ENCODE measurements around the gene JUND.

The JUND gene

DNA sequence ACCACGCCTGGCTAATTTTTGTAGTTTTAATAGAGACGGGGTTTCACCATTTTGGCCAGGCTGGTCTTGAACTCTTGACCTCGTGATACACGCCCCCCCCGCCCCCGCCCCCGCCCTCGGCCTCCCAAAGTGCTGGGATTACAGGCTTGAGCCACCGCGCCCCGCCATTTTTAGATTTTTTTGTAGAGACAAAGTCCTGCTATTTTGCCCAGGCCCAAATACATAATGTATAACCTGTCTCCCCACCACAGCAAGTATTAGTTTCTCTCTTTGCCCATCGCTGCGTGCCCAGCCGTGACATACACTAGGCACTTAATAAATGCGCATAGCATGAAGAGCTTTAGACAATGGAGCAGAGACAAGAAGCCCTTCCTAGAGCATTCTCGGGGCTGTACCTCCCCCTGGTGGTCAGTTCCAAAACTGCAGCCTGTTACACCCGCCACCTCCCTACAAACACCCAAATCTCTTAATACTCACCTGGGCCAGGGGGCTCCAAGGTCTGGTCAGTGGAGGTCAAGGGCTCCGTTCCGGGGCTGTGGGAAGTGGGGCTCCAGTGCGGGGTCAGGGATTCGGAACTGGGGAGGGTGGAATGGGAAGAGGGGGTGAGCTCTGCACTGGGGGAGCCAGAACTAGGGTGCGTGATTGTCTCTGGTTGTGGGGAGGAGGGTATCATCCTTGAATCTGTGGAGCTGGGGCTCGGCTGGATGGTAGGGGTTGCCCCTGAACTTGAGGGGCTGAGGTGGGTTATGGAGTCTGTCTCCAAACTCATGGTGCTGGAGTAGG is 29.6 kb downstream of the JUND start:
- Histone ChIP-seq H3K27me3 (ENCODE audit: insufficient read depth, insufficient read length) (peaks cover 39% of the 10 kb centered on the region), H3K9ac (ENCODE audit: insufficient read length, low read depth) (peak overlapping the region; percentile 23), H3K9me3 (ENCODE audit: insufficient read depth, low read length) (peaks cover 5% of the 10 kb centered on the region; the same call in 1 of the 2 replicates), H3K36me3 (ENCODE audit: insufficient read depth, insufficient read length, low read length) (no peaks in the 10 kb centered on the region), H3K4me1 (ENCODE audit: insufficient read depth, insufficient read length) (peaks cover 12% of the 10 kb centered on the region), H3K4me3 (ENCODE audit: insufficient read length, low read depth) (no peak overlapping the region)
- TF ChIP-seq YY1 (IDR thresholded peaks at IDR 0.05; ENCODE audit: insufficient read depth, insufficient read length) = no peak
- no peak for TF ChIP-seq ZNF274 (IDR thresholded peaks at IDR 0.05; ENCODE audit: low read depth, low read length)
- TF ChIP-seq SUZ12 (IDR thresholded peaks at IDR 0.05; ENCODE audit: extremely low read depth, insufficient read depth, insufficient read length) = no peak
- DNase-seq (ENCODE audit: low read depth, low spot score) = peak; percentile 70

DNA sequence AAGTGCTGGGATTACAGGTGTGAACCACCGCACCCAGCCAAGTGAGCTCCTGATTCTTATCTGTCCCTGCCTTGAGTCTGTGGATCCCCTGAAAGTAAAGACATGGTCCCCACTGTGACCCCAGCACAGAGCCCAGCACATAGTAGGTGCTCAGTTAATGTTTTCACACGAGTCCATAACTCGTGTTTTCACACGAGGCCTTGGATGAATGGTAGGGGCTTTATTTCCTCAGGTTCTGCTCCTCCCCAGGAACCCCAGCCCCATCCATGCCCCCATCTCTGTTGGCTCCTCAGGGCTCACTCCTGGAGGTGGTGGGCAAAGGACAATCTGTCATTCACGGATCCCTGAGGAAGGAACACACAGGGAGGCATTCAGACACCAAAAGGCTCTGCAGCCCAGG is 31.6 kb downstream of the JUND start:
- TF ChIP-seq SUZ12 (IDR thresholded peaks at IDR 0.05; ENCODE audit: extremely low read depth, insufficient read depth, insufficient read length) (no peak), ZNF274 (IDR thresholded peaks at IDR 0.05; ENCODE audit: low read depth, low read length) (no peak), YY1 (IDR thresholded peaks at IDR 0.05; ENCODE audit: insufficient read depth, insufficient read length) (no peak)
- Histone ChIP-seq H3K4me1 (ENCODE audit: insufficient read depth, insufficient read length) (peaks cover 5% of the 10 kb centered on the region), H3K9ac (ENCODE audit: insufficient read length, low read depth) (no peak overlapping the region), H3K27me3 (ENCODE audit: insufficient read depth, insufficient read length) (peaks cover 32% of the 10 kb centered on the region), H3K9me3 (ENCODE audit: insufficient read depth, low read length) (peaks cover 5% of the 10 kb centered on the region; the same call in 1 of the 2 replicates), H3K4me3 (ENCODE audit: insufficient read length, low read depth) (no peak overlapping the region), H3K36me3 (ENCODE audit: insufficient read depth, insufficient read length, low read length) (no peaks in the 10 kb centered on the region)
- no peak for DNase-seq (ENCODE audit: low read depth, low spot score)

DNA sequence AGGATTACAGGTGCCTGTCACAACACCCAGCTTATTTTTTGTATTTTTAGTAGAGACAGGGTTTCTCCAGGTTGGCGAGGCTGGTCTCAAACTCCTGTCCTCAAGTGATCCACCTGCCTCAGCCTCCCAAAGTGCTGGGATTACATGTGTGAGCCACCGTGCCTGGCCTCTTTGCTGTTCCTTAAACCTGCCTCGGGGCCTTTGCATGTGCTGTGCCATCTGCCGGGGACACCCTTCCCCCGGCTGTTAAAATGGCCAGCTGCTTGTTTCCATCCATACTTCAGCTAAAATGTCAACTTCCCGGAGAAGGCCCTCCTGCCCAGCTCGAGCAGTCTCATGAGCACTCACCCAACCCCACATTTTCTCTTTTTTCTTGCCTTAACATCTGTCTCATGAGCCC is 36.1 kb downstream of the JUND start:
- DNase-seq (ENCODE audit: low read depth, low spot score) = no peak
- Histone ChIP-seq H3K4me3 (ENCODE audit: insufficient read length, low read depth) (no peak overlapping the region), H3K36me3 (ENCODE audit: insufficient read depth, insufficient read length, low read length) (no peaks in the 10 kb centered on the region), H3K4me1 (ENCODE audit: insufficient read depth, insufficient read length) (peaks cover 3% of the 10 kb centered on the region), H3K9me3 (ENCODE audit: insufficient read depth, low read length) (peaks cover 3% of the 10 kb centered on the region; the same call in 1 of the 2 replicates), H3K9ac (ENCODE audit: insufficient read length, low read depth) (no peak overlapping the region), H3K27me3 (ENCODE audit: insufficient read depth, insufficient read length) (peaks cover 4% of the 10 kb centered on the region)
- TF ChIP-seq YY1 (IDR thresholded peaks at IDR 0.05; ENCODE audit: insufficient read depth, insufficient read length) (no peak), ZNF274 (IDR thresholded peaks at IDR 0.05; ENCODE audit: low read depth, low read length) (no peak), SUZ12 (IDR thresholded peaks at IDR 0.05; ENCODE audit: extremely low read depth, insufficient read depth, insufficient read length) (no peak)

DNA sequence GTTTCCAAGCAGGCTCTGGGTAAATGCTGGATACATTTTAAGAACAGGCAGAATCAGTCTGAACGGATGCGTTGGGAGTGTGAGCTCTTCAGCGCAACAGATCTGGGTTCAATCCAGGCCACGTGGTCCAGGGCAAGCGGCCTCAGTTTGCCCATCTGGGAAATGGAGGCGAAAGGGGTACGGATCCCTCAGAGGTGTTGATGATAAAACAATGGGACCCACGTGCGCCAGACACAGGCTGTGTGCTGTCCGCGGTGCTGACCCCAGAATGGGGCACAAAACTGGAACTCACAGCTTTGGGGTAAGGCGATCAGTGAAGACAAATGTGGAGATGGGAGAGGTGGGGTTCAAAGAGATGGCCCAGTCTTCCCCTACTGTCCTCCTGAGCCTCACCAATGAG is 42.1 kb downstream of the JUND start:
- no peak overlapping the region for H3K4me3 ChIP-seq (ENCODE audit: insufficient read length, low read depth)
- H3K4me1 ChIP-seq (ENCODE audit: insufficient read depth, insufficient read length) = peaks cover 3% of the 10 kb centered on the region
- DNase-seq (ENCODE audit: low read depth, low spot score) = no peak
- H3K9me3 ChIP-seq (ENCODE audit: insufficient read depth, low read length) = no peaks in the 10 kb centered on the region
- no peaks in the 10 kb centered on the region for H3K36me3 ChIP-seq (ENCODE audit: insufficient read depth, insufficient read length, low read length)
- TF ChIP-seq ZNF274 (IDR thresholded peaks at IDR 0.05; ENCODE audit: low read depth, low read length) (no peak), SUZ12 (IDR thresholded peaks at IDR 0.05; ENCODE audit: extremely low read depth, insufficient read depth, insufficient read length) (no peak), YY1 (IDR thresholded peaks at IDR 0.05; ENCODE audit: insufficient read depth, insufficient read length) (no peak)
- no peak overlapping the region for H3K9ac ChIP-seq (ENCODE audit: insufficient read length, low read depth)
- H3K27me3 ChIP-seq (ENCODE audit: insufficient read depth, insufficient read length) = peaks cover 15% of the 10 kb centered on the region

DNA sequence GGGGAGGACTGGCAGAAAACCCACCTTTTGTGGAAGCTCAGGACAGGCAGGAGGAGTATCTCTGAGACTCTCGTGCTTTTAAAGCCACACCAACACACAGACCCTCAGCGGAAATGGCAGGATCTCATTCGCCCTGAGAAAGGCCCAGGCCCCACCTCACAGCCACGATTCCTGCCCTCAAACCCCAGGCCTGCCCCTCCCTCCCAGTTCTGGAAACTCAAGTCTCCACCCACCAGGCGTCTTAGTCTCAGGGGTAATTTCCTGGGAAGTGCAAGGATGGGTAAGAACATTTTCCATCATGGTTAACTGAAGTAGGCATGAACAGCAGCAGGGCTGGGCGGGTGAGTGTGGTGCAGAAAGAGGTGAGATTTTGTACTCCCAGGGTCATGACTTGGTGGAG is 47.2 kb downstream of the JUND start:
- Histone ChIP-seq H3K4me1 (ENCODE audit: insufficient read depth, insufficient read length) (peaks cover 14% of the 10 kb centered on the region), H3K27me3 (ENCODE audit: insufficient read depth, insufficient read length) (peaks cover 20% of the 10 kb centered on the region), H3K4me3 (ENCODE audit: insufficient read length, low read depth) (no peak overlapping the region), H3K9ac (ENCODE audit: insufficient read length, low read depth) (no peak overlapping the region), H3K36me3 (ENCODE audit: insufficient read depth, insufficient read length, low read length) (no peaks in the 10 kb centered on the region), H3K9me3 (ENCODE audit: insufficient read depth, low read length) (no peaks in the 10 kb centered on the region)
- no peak for TF ChIP-seq YY1 (IDR thresholded peaks at IDR 0.05; ENCODE audit: insufficient read depth, insufficient read length)
- no peak for TF ChIP-seq SUZ12 (IDR thresholded peaks at IDR 0.05; ENCODE audit: extremely low read depth, insufficient read depth, insufficient read length)
- TF ChIP-seq ZNF274 (IDR thresholded peaks at IDR 0.05; ENCODE audit: low read depth, low read length) = no peak
- no peak for DNase-seq (ENCODE audit: low read depth, low spot score)

DNA sequence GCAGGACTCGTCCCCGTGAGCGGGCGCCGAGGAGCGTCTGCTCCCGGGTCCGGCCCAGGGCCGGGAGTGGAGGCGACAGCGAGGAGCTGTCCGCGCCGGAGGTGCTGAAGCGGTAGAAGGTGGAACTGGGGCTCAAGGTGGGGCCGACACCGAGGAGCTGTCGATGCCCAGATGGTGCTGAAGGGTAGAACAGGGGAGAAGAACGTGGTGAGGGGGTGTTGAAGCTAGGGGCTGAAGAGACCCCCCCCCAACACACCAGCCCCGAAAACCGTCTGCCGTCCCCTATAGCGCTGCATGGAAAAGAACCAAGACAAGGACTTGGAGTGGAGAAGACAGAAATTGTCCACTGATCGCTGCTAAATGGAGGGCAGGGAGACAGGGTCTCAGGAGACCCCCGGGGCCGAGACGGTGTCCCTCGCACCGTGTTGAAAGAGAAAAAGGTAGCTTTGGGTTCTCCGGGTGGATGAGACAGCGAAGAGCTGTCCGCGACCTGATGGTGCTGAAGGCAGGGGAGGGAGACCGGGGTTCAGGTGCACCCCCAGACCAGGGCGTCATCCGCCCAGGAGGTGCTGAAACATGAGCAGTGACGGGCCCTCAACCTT is 48.1 kb downstream of the JUND start:
- Histone ChIP-seq H3K9me3 (ENCODE audit: insufficient read depth, low read length) (no peaks in the 10 kb centered on the region), H3K36me3 (ENCODE audit: insufficient read depth, insufficient read length, low read length) (no peaks in the 10 kb centered on the region), H3K4me1 (ENCODE audit: insufficient read depth, insufficient read length) (peaks cover 14% of the 10 kb centered on the region), H3K9ac (ENCODE audit: insufficient read length, low read depth) (peak overlapping the region; percentile 2), H3K27me3 (ENCODE audit: insufficient read depth, insufficient read length) (peaks cover 20% of the 10 kb centered on the region), H3K4me3 (ENCODE audit: insufficient read length, low read depth) (peak overlapping the region; percentile 42)
- DNase-seq (ENCODE audit: low read depth, low spot score) = peak; percentile 78
- TF ChIP-seq YY1 (IDR thresholded peaks at IDR 0.05; ENCODE audit: insufficient read depth, insufficient read length) = no peak
- TF ChIP-seq ZNF274 (IDR thresholded peaks at IDR 0.05; ENCODE audit: low read depth, low read length) = no peak
- TF ChIP-seq SUZ12 (IDR thresholded peaks at IDR 0.05; ENCODE audit: extremely low read depth, insufficient read depth, insufficient read length) = no peak

DNA sequence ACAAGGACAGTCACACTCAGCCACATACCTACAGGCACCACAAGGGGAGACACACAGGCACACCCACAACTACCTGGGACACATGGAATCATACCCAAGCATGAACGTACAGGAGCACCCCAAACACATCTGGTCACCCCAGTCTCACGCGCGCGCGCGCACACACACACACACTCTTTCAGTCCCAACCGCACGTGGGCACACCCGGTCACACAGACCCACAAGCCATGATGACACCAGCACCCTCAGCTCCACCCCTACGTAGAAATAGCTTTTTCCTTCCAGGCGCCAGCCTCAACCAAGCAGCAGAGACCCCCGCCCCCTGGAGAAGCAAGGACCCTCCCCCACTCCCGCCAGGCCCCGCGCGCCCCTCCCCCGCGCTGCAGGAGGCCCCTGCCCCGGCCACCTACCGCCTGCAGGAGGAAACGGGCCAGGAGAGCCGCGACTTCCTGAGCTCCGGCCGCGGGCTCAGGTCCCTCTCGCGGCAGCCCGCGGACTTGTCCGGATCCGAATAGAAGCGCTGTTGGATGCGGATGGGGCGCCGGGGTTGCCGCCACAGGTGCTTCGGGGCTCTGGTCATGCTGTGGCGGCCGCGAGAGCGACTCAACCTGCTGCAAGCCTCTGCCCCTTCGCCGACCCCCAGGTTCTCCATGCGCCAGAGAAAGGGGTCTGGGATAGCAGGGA is 48.7 kb downstream of the JUND start:
- Histone ChIP-seq H3K9me3 (ENCODE audit: insufficient read depth, low read length) (no peaks in the 10 kb centered on the region), H3K9ac (ENCODE audit: insufficient read length, low read depth) (peak overlapping the region; percentile 78), H3K27me3 (ENCODE audit: insufficient read depth, insufficient read length) (peaks cover 26% of the 10 kb centered on the region), H3K4me3 (ENCODE audit: insufficient read length, low read depth) (peak overlapping the region; percentile 42), H3K4me1 (ENCODE audit: insufficient read depth, insufficient read length) (peaks cover 16% of the 10 kb centered on the region), H3K36me3 (ENCODE audit: insufficient read depth, insufficient read length, low read length) (no peaks in the 10 kb centered on the region)
- DNase-seq (ENCODE audit: low read depth, low spot score) = peak; percentile 66
- TF ChIP-seq SUZ12 (IDR thresholded peaks at IDR 0.05; ENCODE audit: extremely low read depth, insufficient read depth, insufficient read length) (no peak), YY1 (IDR thresholded peaks at IDR 0.05; ENCODE audit: insufficient read depth, insufficient read length) (no peak), ZNF274 (IDR thresholded peaks at IDR 0.05; ENCODE audit: low read depth, low read length) (no peak)

All from NT2/D1 (cell line).